ENCODE data around the gene GRXCR2.

DNA sequence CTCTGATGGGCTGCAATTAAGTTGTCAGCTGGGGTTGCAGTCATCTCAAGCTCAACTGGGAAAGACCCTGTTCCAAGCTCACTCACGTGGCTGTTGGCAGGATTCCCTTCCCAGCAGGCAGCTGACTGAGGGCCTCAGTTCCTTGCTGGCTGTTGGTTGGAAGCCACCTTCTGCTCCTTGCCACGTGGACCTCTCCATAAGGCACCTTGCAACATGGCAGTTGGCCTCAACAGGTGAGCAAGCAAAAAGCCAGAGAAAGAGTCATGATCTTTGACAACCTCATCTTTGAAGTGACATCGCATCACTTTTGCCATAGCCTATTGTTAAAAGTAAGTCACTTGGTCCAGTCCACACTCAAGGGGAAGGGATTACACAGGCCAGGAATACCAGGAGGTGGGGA, 19.8 kb downstream of the GRXCR2 start:
- TF ChIP-seq SUZ12 (IDR thresholded peaks at IDR 0.05) = no peak
- TF ChIP-seq PKNOX1 (IDR thresholded peaks at IDR 0.05) = no peak
- no peak for TF ChIP-seq FOXM1 (IDR thresholded peaks at IDR 0.05; ENCODE audit: borderline replicate concordance)
